GM21723 (cell line): Measurements from ENCODE around the gene JADE1.

Experiments used
- ATAC-seq: cut with Tn5 transposase; IDR thresholded peaks from one replicate; pipeline ENCODE4 v1.9.1; 2021; ENCODE audit warnings: mild to moderate bottlenecking, moderate library complexity; ENCODE audit not compliant: unreplicated experiment

JADE1 gene

GRCh38 chr4:128869776-128870509 lies 60.4 kb downstream of the JADE1 start:
- ATAC-seq = no peak

GRCh38 chr4:128871948-128872347 lies 62.4 kb downstream of the JADE1 start:
- ATAC-seq = no peak

GRCh38 chr4:128876200-128876599 lies 66.7 kb downstream of the JADE1 start:
- ATAC-seq = no peak

GRCh38 chr4:128877934-128878333 lies 68.4 kb downstream of the JADE1 start:
- no peak for ATAC-seq

GRCh38 chr4:128879283-128879682 lies 69.8 kb downstream of the JADE1 start:
- no peak for ATAC-seq

GRCh38 chr4:128879971-128880370 lies 70.5 kb downstream of the JADE1 start:
- no peak for ATAC-seq

- no peak for ATAC-seq
Observed at GRCh38 chr4:128880662-128881061, 71.2 kb downstream of the JADE1 start.

- no peak for ATAC-seq
Observed at GRCh38 chr4:128904821-128905220, 95.3 kb downstream of the JADE1 start.

- no peak for ATAC-seq
Observed at GRCh38 chr4:128906581-128906980, 97.1 kb downstream of the JADE1 start.

GRCh38 chr4:128907981-128908380 lies 98.5 kb downstream of the JADE1 start:
- ATAC-seq = no peak

GRCh38 chr4:128908735-128909134 lies 99.2 kb downstream of the JADE1 start:
- ATAC-seq = no peak

- peak; percentile 26 for ATAC-seq
Observed at GRCh38 chr4:128913228-128913627, 103.7 kb downstream of the JADE1 start.

GRCh38 chr4:128915544-128915943 lies 106.0 kb downstream of the JADE1 start:
- no peak for ATAC-seq

- peak; percentile 64 for ATAC-seq
Observed at GRCh38 chr4:128916832-128917231, 107.3 kb downstream of the JADE1 start.

GRCh38 chr4:128917781-128918180 lies 108.3 kb downstream of the JADE1 start:
- ATAC-seq = peak; percentile 84

GRCh38 chr4:128921954-128922353 lies 112.5 kb downstream of the JADE1 start:
- ATAC-seq = no peak
